ENCODE results near the gene AGBL1.

The AGBL1 gene

DNA sequence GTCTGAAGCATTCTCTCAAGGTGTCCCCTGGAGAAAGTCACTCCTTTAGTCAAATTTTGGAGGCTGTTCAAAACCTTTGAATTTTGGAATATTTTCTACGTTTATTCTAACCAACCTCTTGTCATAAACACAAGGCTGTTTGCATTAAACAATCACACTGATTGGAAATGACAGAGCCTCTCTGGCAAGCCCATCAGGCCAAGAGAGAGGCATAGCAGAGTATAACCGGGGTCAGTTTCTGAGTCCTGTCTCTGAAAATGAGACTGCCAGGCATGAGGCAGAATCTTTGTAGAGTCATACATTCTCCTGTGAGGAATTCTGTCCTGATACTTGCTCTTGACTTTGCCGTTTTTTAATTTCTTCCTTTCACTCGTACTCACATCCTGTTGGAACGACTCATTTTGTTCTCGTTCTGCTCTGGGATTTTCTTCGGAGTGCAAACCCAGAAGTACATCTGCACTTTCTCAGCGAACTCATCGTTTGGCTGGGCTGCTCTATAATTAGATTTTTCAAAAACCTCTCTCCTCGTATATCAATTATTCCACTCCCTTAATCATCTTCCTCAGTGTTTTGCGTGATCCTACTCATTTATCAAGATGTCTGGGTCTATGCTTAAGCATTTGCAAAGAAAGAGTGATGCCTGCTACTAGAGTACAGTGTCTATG lies 114.2 kb downstream of the AGBL1 start:
- DNase-seq (ENCODE audit: low read depth), result no peak
- H3K4me3 ChIP-seq (ENCODE audit: control insufficient read depth, low read depth, low read length), result no peak overlapping the region
- TF ChIP-seq, protein P1, sequence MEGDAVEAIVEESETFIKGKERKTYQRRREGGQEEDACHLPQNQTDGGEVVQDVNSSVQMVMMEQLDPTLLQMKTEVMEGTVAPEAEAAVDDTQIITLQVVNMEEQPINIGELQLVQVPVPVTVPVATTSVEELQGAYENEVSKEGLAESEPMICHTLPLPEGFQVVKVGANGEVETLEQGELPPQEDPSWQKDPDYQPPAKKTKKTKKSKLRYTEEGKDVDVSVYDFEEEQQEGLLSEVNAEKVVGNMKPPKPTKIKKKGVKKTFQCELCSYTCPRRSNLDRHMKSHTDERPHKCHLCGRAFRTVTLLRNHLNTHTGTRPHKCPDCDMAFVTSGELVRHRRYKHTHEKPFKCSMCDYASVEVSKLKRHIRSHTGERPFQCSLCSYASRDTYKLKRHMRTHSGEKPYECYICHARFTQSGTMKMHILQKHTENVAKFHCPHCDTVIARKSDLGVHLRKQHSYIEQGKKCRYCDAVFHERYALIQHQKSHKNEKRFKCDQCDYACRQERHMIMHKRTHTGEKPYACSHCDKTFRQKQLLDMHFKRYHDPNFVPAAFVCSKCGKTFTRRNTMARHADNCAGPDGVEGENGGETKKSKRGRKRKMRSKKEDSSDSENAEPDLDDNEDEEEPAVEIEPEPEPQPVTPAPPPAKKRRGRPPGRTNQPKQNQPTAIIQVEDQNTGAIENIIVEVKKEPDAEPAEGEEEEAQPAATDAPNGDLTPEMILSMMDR (IDR thresholded peaks at IDR 0.05; ENCODE audit: control insufficient read depth, insufficient read depth, low read depth, low read length, missing control alignments), result no peak

DNA sequence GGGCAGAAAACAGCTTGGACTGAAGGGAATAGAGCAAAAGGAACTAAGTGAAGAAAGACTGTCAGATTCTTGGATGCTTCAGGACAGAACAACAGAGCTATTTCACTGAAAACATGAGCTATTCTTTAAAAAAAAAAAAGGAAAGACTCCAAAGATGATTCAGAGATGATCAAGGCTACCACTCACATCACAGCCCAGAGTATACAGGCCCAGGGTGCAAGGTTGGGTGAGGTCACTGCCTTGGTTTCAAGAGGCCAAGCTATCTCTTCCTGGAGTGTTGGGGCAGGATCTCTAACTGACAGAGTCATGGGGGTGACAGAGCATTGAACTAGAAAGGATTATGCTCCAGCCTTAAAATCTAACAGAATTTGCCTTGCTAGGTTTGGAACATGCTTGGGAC lies 118.1 kb downstream of the AGBL1 start:
- TF ChIP-seq, protein P1 (IDR thresholded peaks at IDR 0.05; ENCODE audit: control insufficient read depth, insufficient read depth, low read depth, low read length, missing control alignments), result no peak
- DNase-seq (ENCODE audit: low read depth), result no peak
- no peak overlapping the region for H3K4me3 ChIP-seq (ENCODE audit: control insufficient read depth, low read depth, low read length)

DNA sequence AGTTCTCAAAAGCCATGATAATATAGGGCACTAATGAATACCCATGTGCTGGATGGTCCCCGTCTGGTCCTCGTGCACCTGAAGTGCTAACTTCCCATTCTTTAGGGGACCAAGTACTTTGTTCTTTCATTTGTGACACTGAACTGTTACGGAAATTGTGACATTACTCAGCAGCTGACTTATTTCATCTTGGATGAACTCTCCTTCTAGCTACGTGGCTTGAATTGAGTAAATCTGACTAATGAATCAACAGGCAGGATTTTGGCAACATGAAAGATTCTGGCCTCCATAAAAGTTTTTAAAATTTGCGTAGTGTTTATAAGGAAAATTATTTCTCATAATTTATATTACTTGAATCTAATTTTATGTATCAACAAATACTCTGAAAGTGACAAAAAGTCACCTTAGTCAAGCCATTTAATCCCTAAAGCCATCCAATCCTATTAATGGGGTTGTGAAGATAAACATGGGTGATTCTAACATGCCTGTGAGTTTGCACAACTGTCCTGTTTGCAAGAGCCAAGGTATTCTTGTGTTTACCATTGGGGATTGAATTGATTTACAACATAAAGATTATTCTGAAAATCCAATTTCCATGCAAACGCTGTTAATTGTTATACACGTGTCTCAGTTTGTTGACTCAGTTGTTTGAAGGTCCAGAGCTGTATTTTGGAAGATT lies 119.9 kb downstream of the AGBL1 start:
- no peak for DNase-seq (ENCODE audit: low read depth)
- TF ChIP-seq, protein P1 (IDR thresholded peaks at IDR 0.05; ENCODE audit: control insufficient read depth, insufficient read depth, low read depth, low read length, missing control alignments), result no peak
- no peak overlapping the region for H3K4me3 ChIP-seq (ENCODE audit: control insufficient read depth, low read depth, low read length)

DNA sequence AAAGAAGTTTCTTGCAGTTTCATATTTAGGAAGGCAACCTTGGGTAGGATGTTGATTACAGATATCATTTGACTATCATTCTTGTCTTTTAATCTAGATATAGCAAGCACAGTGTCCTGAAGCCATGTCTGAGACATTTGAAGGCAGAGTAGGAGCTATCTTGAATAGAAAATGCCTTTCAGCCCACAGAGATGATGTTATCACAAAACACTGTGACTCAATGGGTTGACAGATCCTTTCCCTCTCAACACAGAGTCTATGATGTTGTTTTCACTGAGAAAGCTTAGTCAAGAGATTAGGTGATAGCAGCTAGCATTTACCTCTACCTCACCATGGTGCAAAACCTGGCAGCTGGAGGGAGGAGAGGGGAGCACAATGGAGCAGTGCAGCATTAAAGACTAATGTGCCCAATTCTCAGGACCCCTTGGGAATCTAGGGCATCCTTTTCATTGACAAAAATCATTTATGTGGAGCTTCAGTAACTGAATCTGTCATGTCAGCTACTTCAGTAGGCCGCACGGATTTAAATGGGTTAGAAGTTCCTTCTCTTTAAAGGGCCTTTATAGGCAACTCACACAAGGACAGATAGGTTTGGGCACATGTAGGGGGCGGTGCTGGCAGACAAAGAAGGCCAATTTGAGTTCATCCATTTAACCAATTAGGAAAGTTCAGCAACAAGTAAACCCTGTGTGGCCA lies 121.8 kb downstream of the AGBL1 start:
- DNase-seq (ENCODE audit: low read depth), result no peak
- TF ChIP-seq, protein P1 (IDR thresholded peaks at IDR 0.05; ENCODE audit: control insufficient read depth, insufficient read depth, low read depth, low read length, missing control alignments), result no peak
- H3K4me3 ChIP-seq (ENCODE audit: control insufficient read depth, low read depth, low read length), result no peak overlapping the region

DNA sequence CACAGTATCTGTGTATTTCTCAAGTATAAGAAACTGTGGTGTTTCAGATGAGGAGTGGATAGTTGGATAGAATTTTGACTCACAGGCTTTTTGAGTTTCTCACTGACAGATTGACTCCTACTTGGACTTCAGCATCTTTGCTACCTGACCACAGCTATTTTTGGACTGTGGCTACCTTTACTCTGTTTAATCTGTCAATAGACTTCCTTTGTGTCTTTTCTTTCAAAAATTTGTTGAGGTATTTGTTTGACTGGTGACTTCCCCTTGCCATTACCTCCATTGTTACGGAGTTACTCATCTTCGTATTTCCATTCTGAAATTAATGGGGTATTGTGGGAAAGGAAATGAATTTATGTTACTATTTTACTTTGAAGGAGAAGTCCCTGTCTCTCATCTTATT lies 123.8 kb downstream of the AGBL1 start:
- DNase-seq (ENCODE audit: low read depth), result no peak
- TF ChIP-seq, protein P1 (IDR thresholded peaks at IDR 0.05; ENCODE audit: control insufficient read depth, insufficient read depth, low read depth, low read length, missing control alignments), result no peak
- no peak overlapping the region for H3K4me3 ChIP-seq (ENCODE audit: control insufficient read depth, low read depth, low read length)

DNA sequence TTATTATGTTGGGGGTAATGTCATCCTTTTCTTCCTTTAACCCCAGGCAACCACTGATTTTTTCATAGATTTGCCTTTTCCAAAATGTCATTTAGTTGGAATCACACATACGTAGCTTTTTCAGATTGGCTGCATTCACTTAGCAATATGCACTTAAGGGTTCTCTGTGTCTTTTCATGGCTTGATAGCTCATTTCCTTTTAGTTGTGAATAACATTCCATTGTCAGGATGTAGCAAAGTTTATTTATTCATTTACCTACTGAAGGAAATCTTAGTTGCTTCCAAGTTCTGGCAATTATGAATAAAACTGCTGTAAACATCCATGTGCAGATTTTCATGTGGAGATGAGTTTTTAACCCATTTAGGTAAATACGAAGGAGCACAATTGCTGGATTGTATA lies 125.4 kb downstream of the AGBL1 start:
- no peak for DNase-seq (ENCODE audit: low read depth)
- no peak overlapping the region for H3K4me3 ChIP-seq (ENCODE audit: control insufficient read depth, low read depth, low read length)
- TF ChIP-seq, protein P1 (IDR thresholded peaks at IDR 0.05; ENCODE audit: control insufficient read depth, insufficient read depth, low read depth, low read length, missing control alignments), result no peak

Data from AG09309 (cell line).